ENCODE measurements around the gene ETNK1. TPM values are rescaled to one million over a fixed set of nuclear protein-coding genes. Genes with fewer than 3 reads are reported as not detected.

Gene ETNK1
- total RNA-seq, 1 donor from 2014 or later: 118 TPM

- peaks cover 8% of the 10 kb centered on the region for H3K27me3 Mint-ChIP-seq (ENCODE audit: unreplicated experiment)
- no peak overlapping the region for H3K27ac Mint-ChIP-seq (ENCODE audit: unreplicated experiment)
- peaks cover 9% of the 10 kb centered on the region for H3K9me3 Mint-ChIP-seq (ENCODE audit: unreplicated experiment)
- peaks cover 21% of the 10 kb centered on the region for H3K4me1 Mint-ChIP-seq (ENCODE audit: low read depth, unreplicated experiment)
- no peak for TF ChIP-seq CTCF (IDR thresholded peaks at IDR 0.05; ENCODE audit: partially characterized antibody, unreplicated experiment)
- no peaks in the 10 kb centered on the region for H3K36me3 Mint-ChIP-seq (ENCODE audit: unreplicated experiment)
- peak overlapping the region; percentile 87 for H3K4me3 Mint-ChIP-seq (ENCODE audit: unreplicated experiment)
- DNase-seq: no peak
Measured at GRCh38 chr12:22628228-22628627, 3.3 kb downstream of the ETNK1 start.

GRCh38 chr12:22631863-22632463 is 7.0 kb downstream of the ETNK1 start:
- H3K27me3 Mint-ChIP-seq (ENCODE audit: unreplicated experiment): peaks cover 1% of the 10 kb centered on the region
- peaks cover 17% of the 10 kb centered on the region for H3K4me1 Mint-ChIP-seq (ENCODE audit: low read depth, unreplicated experiment)
- peak; percentile 80 for TF ChIP-seq CTCF (IDR thresholded peaks at IDR 0.05; ENCODE audit: partially characterized antibody, unreplicated experiment)
- H3K9me3 Mint-ChIP-seq (ENCODE audit: unreplicated experiment): no peaks in the 10 kb centered on the region
- no peaks in the 10 kb centered on the region for H3K36me3 Mint-ChIP-seq (ENCODE audit: unreplicated experiment)
- no peak for DNase-seq
- H3K27ac Mint-ChIP-seq (ENCODE audit: unreplicated experiment): no peak overlapping the region
- H3K4me3 Mint-ChIP-seq (ENCODE audit: unreplicated experiment): no peak overlapping the region

- Mint-ChIP-seq H3K9me3 (ENCODE audit: unreplicated experiment) (no peaks in the 10 kb centered on the region), H3K4me1 (ENCODE audit: low read depth, unreplicated experiment) (peaks cover 10% of the 10 kb centered on the region), H3K4me3 (ENCODE audit: unreplicated experiment) (no peak overlapping the region), H3K27me3 (ENCODE audit: unreplicated experiment) (peaks cover 1% of the 10 kb centered on the region), H3K36me3 (ENCODE audit: unreplicated experiment) (no peaks in the 10 kb centered on the region), H3K27ac (ENCODE audit: unreplicated experiment) (peak overlapping the region; percentile 56)
- no peak for TF ChIP-seq CTCF (IDR thresholded peaks at IDR 0.05; ENCODE audit: partially characterized antibody, unreplicated experiment)
- no peak for DNase-seq
Measured at GRCh38 chr12:22634883-22635282, 9.9 kb downstream of the ETNK1 start.

- DNase-seq: no peak
- Mint-ChIP-seq H3K4me3 (ENCODE audit: unreplicated experiment) (no peak overlapping the region), H3K27me3 (ENCODE audit: unreplicated experiment) (peaks cover 1% of the 10 kb centered on the region), H3K36me3 (ENCODE audit: unreplicated experiment) (no peaks in the 10 kb centered on the region), H3K9me3 (ENCODE audit: unreplicated experiment) (no peaks in the 10 kb centered on the region), H3K27ac (ENCODE audit: unreplicated experiment) (no peak overlapping the region), H3K4me1 (ENCODE audit: low read depth, unreplicated experiment) (peaks cover 10% of the 10 kb centered on the region)
- TF ChIP-seq CTCF (IDR thresholded peaks at IDR 0.05; ENCODE audit: partially characterized antibody, unreplicated experiment): no peak
Measured at GRCh38 chr12:22635812-22636211, 10.8 kb downstream of the ETNK1 start.

GRCh38 chr12:22640851-22641250 is 15.9 kb downstream of the ETNK1 start:
- Mint-ChIP-seq H3K27ac (ENCODE audit: unreplicated experiment) (no peak overlapping the region), H3K27me3 (ENCODE audit: unreplicated experiment) (peaks cover 1% of the 10 kb centered on the region), H3K4me3 (ENCODE audit: unreplicated experiment) (no peak overlapping the region), H3K9me3 (ENCODE audit: unreplicated experiment) (no peaks in the 10 kb centered on the region), H3K36me3 (ENCODE audit: unreplicated experiment) (no peaks in the 10 kb centered on the region), H3K4me1 (ENCODE audit: low read depth, unreplicated experiment) (peaks cover 7% of the 10 kb centered on the region)
- TF ChIP-seq CTCF (IDR thresholded peaks at IDR 0.05; ENCODE audit: partially characterized antibody, unreplicated experiment): no peak
- DNase-seq: no peak

Data from glutamatergic neuron (in vitro differentiated cells).